Measurements from ENCODE around the gene FANCB.

- TF ChIP-seq CTCF (IDR thresholded peaks at IDR 0.05; ENCODE audit: extremely low read depth in 1 of 2, insufficient read depth in 1 of 2, low read depth in 1 of 2, low read length in 2 of 2) (no peak), POLR2AphosphoS5 (IDR thresholded peaks at IDR 0.05; ENCODE audit: insufficient read depth, low read depth, low read length) (no peak), EZH2 (IDR thresholded peaks at IDR 0.05; ENCODE audit: borderline replicate concordance, low read depth, low read length, severe bottlenecking) (no peak), JUN (IDR thresholded peaks at IDR 0.05; ENCODE audit: borderline replicate concordance, insufficient read depth, insufficient read length, low read depth) (no peak), MAX (IDR thresholded peaks at IDR 0.05; ENCODE audit: insufficient read depth, insufficient read length) (no peak), GATA2 (IDR thresholded peaks at IDR 0.05; ENCODE audit: insufficient read depth, insufficient read length, low read depth, low read length) (no peak), POLR2A (IDR thresholded peaks at IDR 0.05; ENCODE audit: low read depth, low read length) (no peak), FOS (IDR thresholded peaks at IDR 0.05; ENCODE audit: borderline replicate concordance, insufficient read depth, low read length) (no peak), MYC (IDR thresholded peaks at IDR 0.05; ENCODE audit: low read depth, low read length) (no peak)
These were observed 29.2 kb downstream of the FANCB start for GRCh38 chrX:14843666-14844065.
